Measurements from ENCODE around the gene RET. TPM values are rescaled to one million over a fixed set of nuclear protein-coding genes. Genes with fewer than 3 reads are reported as not detected.
A peak's percentile ranks its signal among the peaks of the same experiment; 100 is the strongest.

RET gene
- total RNA-seq, 4 donors from 2014 or later, result 0.51 to 1.2 (median 0.62) TPM

DNA sequence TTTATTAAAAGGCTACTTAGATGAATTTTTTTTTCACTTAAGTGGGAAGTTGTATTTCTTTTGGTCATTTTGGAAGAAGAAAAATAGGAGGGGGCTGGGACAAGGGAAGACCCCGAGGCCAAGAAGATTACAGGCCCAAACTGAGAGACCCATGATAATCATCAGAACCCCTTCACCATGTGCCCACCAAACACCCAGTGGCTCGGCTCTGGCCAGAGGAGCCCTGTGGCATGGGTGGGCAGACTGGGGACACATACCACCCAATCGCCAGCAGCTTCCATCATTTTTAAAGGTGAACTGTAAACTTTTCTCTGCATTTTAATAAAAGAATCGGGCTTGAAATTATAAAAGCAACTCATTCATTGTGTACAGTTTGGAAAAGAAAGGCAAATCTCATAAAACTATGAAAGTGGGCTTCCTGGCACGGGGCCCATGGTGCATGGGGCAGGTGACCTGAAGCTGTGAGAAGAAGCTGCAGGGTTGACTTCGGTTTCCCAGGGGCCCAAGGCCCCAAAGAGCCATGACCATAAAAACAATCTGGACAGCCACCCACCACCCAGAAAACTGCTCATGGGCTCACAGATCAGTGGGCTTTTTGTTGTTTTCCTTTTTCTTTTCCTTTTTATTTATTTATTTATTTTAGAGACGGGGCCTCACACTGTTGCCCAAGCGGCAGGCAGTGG, 29.4 kb upstream of the RET start:
- intact Hi-C loops (cut with DNase I; ENCODE audit: low total_unique reads), result no loop called here
- Histone ChIP-seq H3K27ac (no peak overlapping the region), H3K9me3 (no peaks in the 10 kb centered on the region), H3K36me3 (no peaks in the 10 kb centered on the region), H3K4me1 (no peaks in the 10 kb centered on the region), H3K4me3 (no peak overlapping the region), H3K27me3 (no peaks in the 10 kb centered on the region)
- TF ChIP-seq CTCF (IDR thresholded peaks at IDR 0.05 in 4 of 5, conservative IDR thresholded peaks at IDR 0.05 in 1 of 5) (no peak), POLR2A (IDR thresholded peaks at IDR 0.05) (no peak)
- in situ Hi-C loops (cut with MboI; ENCODE audit: low sequenced_read_pairs in 4 of 4), result no loop called here
- peak in 1 of 2 donors; percentile 3 for DNase-seq
- ATAC-seq, result no peak

DNA sequence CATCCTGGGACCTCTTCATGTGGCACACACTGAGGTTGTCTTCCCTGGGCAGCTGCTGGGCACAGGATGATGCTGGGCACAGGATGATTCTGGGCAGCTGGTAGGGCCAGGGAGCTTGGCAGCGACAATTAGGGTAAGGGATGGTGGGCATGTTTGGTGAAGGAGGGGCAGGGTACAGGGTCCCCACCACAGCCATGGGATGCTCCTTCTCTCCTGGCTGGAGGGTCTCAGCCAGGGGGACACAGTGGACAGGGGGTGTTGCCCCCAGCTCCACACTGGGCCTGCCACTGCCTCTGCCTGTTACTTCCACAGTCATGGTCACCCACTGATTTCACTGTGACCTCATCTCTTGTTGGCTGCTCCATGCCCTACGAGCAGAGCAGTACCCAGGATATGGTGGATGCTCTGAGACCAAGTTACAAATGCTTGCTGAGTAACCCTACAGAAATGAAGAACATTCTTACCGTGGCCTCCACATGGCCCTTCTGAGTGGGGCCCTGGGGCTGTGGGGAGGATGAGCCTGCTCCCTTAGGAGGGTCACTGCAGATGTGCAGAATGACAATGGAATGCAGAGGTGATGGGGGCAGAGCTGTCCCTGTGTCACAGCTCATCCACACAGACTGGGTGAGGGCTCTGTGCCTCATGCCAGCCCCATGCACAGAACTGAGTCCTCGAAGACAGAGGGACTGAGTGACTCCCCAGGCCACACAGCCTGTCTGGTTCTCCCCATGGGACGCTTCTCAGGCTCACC, 28.4 kb upstream of the RET start:
- Histone ChIP-seq H3K4me1 (no peaks in the 10 kb centered on the region), H3K27me3 (no peaks in the 10 kb centered on the region), H3K36me3 (no peaks in the 10 kb centered on the region), H3K9me3 (no peaks in the 10 kb centered on the region), H3K27ac (no peak overlapping the region), H3K4me3 (no peak overlapping the region)
- intact Hi-C loops (cut with DNase I; ENCODE audit: low total_unique reads), result no loop called here
- ATAC-seq (no peak), DNase-seq (no peak)
- in situ Hi-C loops (cut with MboI; ENCODE audit: low sequenced_read_pairs in 4 of 4), result no loop called here
- TF ChIP-seq CTCF (IDR thresholded peaks at IDR 0.05 in 4 of 5, conservative IDR thresholded peaks at IDR 0.05 in 1 of 5) (no peak), POLR2A (IDR thresholded peaks at IDR 0.05) (no peak)

DNA sequence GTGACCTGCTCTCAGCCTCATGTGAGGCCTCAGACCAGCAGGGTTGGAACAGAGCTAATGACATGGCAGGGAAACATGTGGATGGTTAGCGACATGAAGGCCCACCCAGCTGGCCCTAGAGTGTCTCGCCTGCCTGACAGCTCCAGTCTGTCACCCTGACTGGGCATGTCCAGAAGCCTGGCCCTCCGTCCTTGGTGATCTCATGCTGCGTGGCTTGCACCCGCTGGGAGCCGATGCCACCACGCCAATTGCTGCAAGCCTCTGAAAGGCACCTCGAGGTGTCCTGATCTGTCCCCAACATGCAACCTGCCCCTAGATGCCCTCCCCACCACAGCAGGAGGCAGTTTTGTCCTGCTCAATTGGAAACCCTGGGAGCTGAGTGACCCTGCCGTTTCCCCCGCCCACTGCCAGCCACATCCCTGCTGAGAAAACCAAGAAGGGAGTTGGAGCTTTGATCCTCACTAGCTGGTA, 27.8 kb upstream of the RET start:
- intact Hi-C loops (cut with DNase I; ENCODE audit: low total_unique reads) (no loop called here), in situ Hi-C loops (cut with MboI; ENCODE audit: low sequenced_read_pairs in 4 of 4) (no loop called here)
- no peak overlapping the region for H3K4me3 ChIP-seq
- DNase-seq (no peak), ATAC-seq (no peak)
- H3K27ac ChIP-seq, result no peak overlapping the region
- H3K4me1 ChIP-seq, result no peaks in the 10 kb centered on the region
- no peaks in the 10 kb centered on the region for H3K27me3 ChIP-seq
- no peaks in the 10 kb centered on the region for H3K36me3 ChIP-seq
- no peaks in the 10 kb centered on the region for H3K9me3 ChIP-seq
- TF ChIP-seq CTCF (IDR thresholded peaks at IDR 0.05 in 4 of 5, conservative IDR thresholded peaks at IDR 0.05 in 1 of 5) (no peak), POLR2A (IDR thresholded peaks at IDR 0.05) (no peak)

DNA sequence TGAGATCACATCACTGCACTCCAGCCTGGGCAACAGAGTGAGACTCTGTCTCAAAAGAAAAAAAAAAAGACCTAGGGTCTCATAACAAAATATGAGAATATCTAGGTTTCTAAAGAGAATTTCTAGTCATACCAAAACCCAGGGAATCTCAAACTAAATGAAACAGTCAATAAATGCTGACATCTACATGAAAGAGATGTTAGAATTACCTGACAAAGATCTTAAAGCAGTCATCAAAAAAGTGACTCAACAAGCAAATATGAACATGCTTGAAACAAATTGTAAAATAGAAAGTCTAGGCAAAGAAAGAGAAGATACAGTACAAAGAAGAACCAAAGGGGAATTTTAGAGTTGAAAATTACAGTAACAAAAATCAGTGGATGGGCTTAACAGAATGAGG, 26.9 kb upstream of the RET start:
- Histone ChIP-seq H3K4me3 (no peak overlapping the region), H3K27me3 (no peaks in the 10 kb centered on the region), H3K27ac (no peak overlapping the region), H3K9me3 (no peaks in the 10 kb centered on the region), H3K4me1 (no peaks in the 10 kb centered on the region), H3K36me3 (no peaks in the 10 kb centered on the region)
- intact Hi-C loops (cut with DNase I; ENCODE audit: low total_unique reads), result no loop called here
- no peak for ATAC-seq
- no peak for TF ChIP-seq POLR2A (IDR thresholded peaks at IDR 0.05)
- TF ChIP-seq CTCF (IDR thresholded peaks at IDR 0.05 in 4 of 5, conservative IDR thresholded peaks at IDR 0.05 in 1 of 5), result no peak
- DNase-seq, result no peak
- in situ Hi-C loops (cut with MboI; ENCODE audit: low sequenced_read_pairs in 4 of 4), result no loop called here
